ENCODE data around the gene SCFD2. TPM values are rescaled to one million over a fixed set of nuclear protein-coding genes. Genes with fewer than 3 reads are reported as not detected.

SCFD2 gene
- total RNA-seq, 2 donors from 2014 or later: 20.3 to 27.4 TPM

- DNase-seq (ENCODE audit: low spot score) (no peak), ATAC-seq (ENCODE audit: insufficient number of reproducible peaks, low FRiP score, low read depth) (no peak)
- TF ChIP-seq, protein P1, sequence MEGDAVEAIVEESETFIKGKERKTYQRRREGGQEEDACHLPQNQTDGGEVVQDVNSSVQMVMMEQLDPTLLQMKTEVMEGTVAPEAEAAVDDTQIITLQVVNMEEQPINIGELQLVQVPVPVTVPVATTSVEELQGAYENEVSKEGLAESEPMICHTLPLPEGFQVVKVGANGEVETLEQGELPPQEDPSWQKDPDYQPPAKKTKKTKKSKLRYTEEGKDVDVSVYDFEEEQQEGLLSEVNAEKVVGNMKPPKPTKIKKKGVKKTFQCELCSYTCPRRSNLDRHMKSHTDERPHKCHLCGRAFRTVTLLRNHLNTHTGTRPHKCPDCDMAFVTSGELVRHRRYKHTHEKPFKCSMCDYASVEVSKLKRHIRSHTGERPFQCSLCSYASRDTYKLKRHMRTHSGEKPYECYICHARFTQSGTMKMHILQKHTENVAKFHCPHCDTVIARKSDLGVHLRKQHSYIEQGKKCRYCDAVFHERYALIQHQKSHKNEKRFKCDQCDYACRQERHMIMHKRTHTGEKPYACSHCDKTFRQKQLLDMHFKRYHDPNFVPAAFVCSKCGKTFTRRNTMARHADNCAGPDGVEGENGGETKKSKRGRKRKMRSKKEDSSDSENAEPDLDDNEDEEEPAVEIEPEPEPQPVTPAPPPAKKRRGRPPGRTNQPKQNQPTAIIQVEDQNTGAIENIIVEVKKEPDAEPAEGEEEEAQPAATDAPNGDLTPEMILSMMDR (IDR thresholded peaks at IDR 0.05): no peak
Observed at GRCh38 chr4:52999626-53000025, 366.2 kb downstream of the SCFD2 start.

DNA sequence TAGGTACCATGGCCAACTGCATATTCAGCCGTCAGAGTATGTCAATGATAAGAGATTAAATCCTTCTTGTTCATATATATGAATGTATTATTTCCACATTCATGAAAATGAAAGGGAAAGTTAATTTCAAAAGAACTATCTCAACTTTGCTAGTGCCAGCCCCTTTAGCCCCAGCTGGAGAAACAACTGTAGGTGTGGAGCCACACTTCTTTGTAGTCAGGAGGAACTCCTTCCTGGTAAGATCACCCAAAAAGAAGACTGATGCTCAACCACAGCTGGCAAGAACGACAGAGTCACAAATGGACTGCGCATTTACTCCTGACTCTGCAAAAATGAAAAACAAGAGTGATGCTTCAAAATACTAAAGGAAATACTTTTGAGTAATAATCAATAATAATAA lies 367.4 kb downstream of the SCFD2 start:
- H3K27ac ChIP-seq: peak overlapping the region in 1 of 2 donors; percentile 15
- peaks cover 34 to 47% of the 10 kb centered on the region in 2 donors for H3K4me1 ChIP-seq (ENCODE audit: control insufficient read depth in 1 of 2, low read depth in 2 of 2)
- H3K4me3 ChIP-seq: no peak overlapping the region
- H3K9me3 ChIP-seq: no peaks in the 10 kb centered on the region
- ATAC-seq (ENCODE audit: insufficient number of reproducible peaks, low FRiP score, low read depth): no peak
- H3K36me3 ChIP-seq: no peaks in the 10 kb centered on the region
- TF ChIP-seq, protein P1 (IDR thresholded peaks at IDR 0.05): no peak
- no peak for DNase-seq (ENCODE audit: low spot score)
- no peaks in the 10 kb centered on the region for H3K27me3 ChIP-seq (replicated peaks; ENCODE audit: insufficient read depth)

More at GRCh38 chr4:52999626-53000025, 366.2 kb downstream of the SCFD2 start:
- H3K36me3 ChIP-seq: no peaks in the 10 kb centered on the region
- H3K9me3 ChIP-seq: no peaks in the 10 kb centered on the region
- H3K27ac ChIP-seq: no peak overlapping the region
- peaks cover 26 to 35% of the 10 kb centered on the region in 2 donors for H3K4me1 ChIP-seq (ENCODE audit: control insufficient read depth in 1 of 2, low read depth in 2 of 2)
- H3K27me3 ChIP-seq (replicated peaks; ENCODE audit: insufficient read depth): no peaks in the 10 kb centered on the region
- H3K4me3 ChIP-seq: no peak overlapping the region

DNA sequence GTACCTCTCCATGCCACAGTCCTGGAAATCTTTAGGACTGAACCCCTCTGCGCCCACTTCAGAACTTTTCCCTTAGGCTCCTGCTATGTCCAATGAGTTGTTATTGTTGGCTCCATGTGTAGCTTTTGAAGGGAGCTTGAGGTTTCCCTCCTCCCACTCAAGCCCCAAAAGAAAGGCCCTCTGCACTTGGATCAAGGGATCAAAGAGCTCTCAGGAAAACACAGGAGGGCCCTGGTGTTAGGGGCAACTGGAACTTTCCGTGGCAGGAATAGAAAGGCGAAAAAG lies 368.8 kb downstream of the SCFD2 start:
- no peaks in the 10 kb centered on the region for H3K36me3 ChIP-seq
- peaks cover 34 to 47% of the 10 kb centered on the region in 2 donors for H3K4me1 ChIP-seq (ENCODE audit: control insufficient read depth in 1 of 2, low read depth in 2 of 2)

DNA sequence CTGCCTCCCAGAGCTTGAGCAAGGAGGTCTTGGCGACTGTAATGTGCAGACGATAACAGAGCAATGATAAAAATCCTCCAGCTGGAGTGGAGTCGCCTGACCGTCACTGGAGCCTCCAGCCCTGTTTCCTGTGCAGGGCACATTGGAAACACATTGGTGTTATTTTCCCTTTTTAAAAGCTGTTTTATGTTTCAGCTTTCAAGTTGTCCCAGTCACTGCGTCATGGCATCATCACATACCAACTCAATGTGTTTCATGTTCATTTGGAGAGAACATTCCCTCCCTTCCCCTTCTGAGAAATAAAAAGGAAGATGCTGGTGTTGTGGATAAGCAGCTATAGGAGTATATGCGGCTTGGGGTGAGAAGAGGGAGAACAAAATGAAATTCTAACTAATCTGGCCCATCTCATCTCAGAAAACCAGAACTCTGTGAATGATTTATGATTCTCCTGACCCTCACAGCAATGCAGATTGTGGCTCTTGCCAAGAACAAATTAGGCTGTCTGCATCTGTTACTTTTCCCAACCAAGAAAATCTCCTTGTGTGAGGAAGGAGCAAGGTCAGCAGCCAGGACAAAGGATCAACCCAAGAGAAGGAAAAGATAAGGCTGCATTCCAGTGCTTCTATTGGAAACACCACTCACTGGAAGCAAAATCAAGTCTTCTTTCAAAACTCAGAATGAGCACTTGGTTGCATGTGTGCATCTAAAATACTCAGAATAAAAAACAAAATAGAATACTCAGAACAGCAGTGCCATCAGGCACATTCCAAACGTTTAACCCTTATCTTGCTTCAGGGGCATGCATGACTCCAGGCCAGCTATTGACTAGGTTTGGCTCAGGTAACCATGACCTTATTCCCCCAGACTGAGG lies 369.4 kb downstream of the SCFD2 start:
- TF ChIP-seq, protein P1 (IDR thresholded peaks at IDR 0.05): no peak
- peak; percentile 52 for ATAC-seq (ENCODE audit: insufficient number of reproducible peaks, low FRiP score, low read depth)
- no peak for DNase-seq (ENCODE audit: low spot score)
- H3K27ac ChIP-seq: peak overlapping the region; percentile 77 to 78
- H3K36me3 ChIP-seq: no peaks in the 10 kb centered on the region
- H3K9me3 ChIP-seq: no peaks in the 10 kb centered on the region
- H3K4me1 ChIP-seq (ENCODE audit: control insufficient read depth in 1 of 2, low read depth in 2 of 2): peaks cover 34 to 47% of the 10 kb centered on the region in 2 donors
- H3K4me3 ChIP-seq: peak overlapping the region; percentile 34
- no peaks in the 10 kb centered on the region for H3K27me3 ChIP-seq (replicated peaks; ENCODE audit: insufficient read depth)

More for the DNA sequence above, 368.8 kb downstream of the SCFD2 start:
- H3K9me3 ChIP-seq: no peaks in the 10 kb centered on the region
- H3K27me3 ChIP-seq (replicated peaks; ENCODE audit: insufficient read depth): no peaks in the 10 kb centered on the region
- peak overlapping the region; percentile 14 for H3K4me3 ChIP-seq
- no peak for ATAC-seq (ENCODE audit: insufficient number of reproducible peaks, low FRiP score, low read depth)
- TF ChIP-seq, protein P1 (IDR thresholded peaks at IDR 0.05): no peak
- H3K27ac ChIP-seq: peak overlapping the region; percentile 77 to 78
- DNase-seq (ENCODE audit: low spot score): no peak

DNA sequence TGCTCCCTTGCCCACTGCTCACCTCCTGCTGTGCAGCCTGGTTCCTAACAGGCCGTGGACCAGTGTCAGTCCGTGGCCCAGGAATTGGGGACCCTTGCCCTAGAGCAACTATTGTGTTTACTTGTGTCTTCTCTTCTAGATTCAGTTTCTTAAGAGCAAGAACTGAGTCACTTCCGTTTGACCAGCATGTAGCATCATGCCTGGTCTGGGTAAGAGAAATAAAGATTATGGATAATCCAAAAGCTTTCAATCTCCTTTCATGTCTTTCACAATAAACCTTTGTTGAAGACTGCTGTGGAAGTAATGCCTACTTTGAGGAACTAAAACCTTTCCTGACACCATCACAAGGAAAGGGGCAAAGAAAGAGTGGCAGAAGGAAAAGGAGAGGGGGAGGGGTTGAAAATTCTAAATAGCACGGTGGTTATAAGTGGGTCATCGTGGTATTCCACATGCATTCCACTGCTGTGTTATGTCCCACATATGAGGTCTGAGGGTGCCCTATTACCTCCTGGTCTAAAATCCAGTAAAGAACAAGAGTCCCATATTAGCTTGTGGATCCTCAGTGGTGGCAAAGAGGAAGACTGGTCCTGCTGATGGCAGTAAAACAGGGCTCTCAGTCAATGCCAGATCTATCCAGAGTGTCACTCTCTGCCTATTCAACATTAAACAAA lies 370.4 kb downstream of the SCFD2 start:
- Histone ChIP-seq H3K4me1 (ENCODE audit: control insufficient read depth in 1 of 2, low read depth in 2 of 2) (peaks cover 34 to 47% of the 10 kb centered on the region in 2 donors), H3K27ac (peak overlapping the region; percentile 77 to 78), H3K36me3 (no peaks in the 10 kb centered on the region), H3K4me3 (no peak overlapping the region), H3K9me3 (no peaks in the 10 kb centered on the region), H3K27me3 (replicated peaks; ENCODE audit: insufficient read depth) (no peaks in the 10 kb centered on the region)
- no peak for ATAC-seq (ENCODE audit: insufficient number of reproducible peaks, low FRiP score, low read depth)
- TF ChIP-seq, protein P1 (IDR thresholded peaks at IDR 0.05): no peak
- DNase-seq (ENCODE audit: low spot score): no peak
